HG02588 (cell line): ENCODE data around the gene CRISP2.

Experiments used
- ATAC-seq: cut with Tn5 transposase; IDR thresholded peaks from one replicate; pipeline ENCODE4 v1.9.1; 2021; ENCODE audit warnings: mild to moderate bottlenecking, moderate library complexity; ENCODE audit not compliant: unreplicated experiment

Gene CRISP2

DNA sequence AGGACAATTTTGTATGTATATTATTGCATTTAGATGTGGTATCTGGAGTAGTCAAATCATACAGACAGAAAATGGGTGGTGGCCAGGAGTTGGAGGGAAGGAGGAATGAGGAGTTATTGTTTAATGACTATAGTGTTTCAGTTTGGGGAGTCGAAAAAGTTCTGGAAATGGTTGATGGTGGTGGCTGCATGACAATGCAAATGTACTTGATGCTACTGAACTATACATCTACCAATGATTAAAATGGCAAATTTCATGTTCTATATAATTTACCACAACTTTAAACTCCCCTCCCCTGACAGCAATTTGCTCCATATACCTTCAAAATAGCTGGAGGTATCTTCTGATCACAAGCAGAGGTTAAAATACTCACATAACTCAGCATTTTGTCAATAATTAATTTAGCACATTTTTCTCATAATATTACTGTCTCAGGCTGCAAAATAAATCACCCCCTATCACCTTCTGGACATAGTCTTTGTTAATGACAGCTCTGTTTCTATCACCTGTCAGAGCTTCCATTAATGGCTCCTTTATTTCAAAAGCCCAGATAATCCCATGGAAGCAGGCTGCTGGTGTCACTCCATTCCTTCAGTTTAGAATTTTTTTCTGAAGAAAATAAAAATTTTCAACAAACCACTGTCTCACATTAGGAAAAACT, 51.0 kb downstream of the CRISP2 start:
- ATAC-seq, result no peak

GRCh38 chr6:49653942-49654341, 59.4 kb downstream of the CRISP2 start:
- ATAC-seq, result no peak

- no peak for ATAC-seq
Observed at GRCh38 chr6:49653438-49653837, 59.9 kb downstream of the CRISP2 start.

- ATAC-seq, result no peak
Observed at GRCh38 chr6:49651239-49651638, 62.1 kb downstream of the CRISP2 start.

DNA sequence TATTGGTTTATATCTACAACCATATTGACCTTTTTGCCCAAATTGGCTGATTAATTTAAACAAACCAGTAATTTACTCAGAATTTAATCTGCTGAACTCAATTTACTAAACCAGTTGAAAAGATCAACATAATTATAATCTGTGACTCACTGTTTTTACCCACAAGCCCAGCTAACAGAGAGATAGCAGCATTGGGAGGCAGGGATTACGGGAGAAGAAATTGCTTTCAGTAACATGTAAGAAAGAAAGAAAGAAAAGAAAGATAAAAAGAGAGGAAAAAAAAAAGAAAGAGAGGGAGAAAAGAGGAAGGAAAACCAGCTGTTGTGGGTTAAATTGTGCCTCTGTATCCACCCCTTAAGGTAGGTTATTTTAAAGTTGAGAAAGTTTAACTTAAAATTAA, 63.4 kb downstream of the CRISP2 start:
- no peak for ATAC-seq

- ATAC-seq, result no peak
Observed at GRCh38 chr6:49648036-49648435, 65.3 kb downstream of the CRISP2 start.

DNA sequence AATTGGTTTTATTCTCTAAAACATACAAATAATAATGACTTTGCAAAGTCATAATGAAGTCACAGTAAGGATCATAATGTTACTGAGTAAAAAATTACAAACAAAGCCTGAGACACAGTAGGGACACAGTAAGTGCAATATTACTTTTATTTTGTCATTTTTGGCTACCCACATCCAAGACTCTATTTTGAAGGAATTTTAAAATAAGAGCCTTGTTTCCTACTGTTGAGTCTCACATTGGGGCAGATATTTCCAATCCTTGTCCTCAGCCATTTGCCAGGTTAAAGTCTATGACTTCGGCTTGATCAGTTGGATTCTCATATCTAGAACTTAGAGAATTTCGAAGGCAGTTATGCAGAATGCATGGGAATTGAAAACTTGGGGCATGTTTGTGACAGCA, 65.9 kb downstream of the CRISP2 start:
- ATAC-seq, result no peak

DNA sequence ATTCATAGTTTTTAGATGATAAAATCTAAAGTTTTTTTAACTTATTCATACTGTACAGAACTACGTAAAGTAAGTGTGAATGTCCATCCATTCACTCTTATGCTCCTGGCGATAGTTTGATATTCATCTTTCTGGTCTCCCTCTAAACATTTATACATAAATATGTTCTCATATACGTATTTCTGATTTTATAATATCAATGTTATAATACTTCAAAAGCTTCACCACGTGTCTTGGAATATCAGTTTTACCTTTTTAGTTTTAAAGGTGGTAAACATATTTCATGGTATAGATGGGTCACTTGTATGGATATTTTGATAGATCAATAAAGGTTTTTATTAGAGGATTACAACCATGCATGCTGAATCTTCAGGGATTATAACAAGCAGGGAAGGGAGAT, 66.4 kb downstream of the CRISP2 start:
- ATAC-seq, result no peak

DNA sequence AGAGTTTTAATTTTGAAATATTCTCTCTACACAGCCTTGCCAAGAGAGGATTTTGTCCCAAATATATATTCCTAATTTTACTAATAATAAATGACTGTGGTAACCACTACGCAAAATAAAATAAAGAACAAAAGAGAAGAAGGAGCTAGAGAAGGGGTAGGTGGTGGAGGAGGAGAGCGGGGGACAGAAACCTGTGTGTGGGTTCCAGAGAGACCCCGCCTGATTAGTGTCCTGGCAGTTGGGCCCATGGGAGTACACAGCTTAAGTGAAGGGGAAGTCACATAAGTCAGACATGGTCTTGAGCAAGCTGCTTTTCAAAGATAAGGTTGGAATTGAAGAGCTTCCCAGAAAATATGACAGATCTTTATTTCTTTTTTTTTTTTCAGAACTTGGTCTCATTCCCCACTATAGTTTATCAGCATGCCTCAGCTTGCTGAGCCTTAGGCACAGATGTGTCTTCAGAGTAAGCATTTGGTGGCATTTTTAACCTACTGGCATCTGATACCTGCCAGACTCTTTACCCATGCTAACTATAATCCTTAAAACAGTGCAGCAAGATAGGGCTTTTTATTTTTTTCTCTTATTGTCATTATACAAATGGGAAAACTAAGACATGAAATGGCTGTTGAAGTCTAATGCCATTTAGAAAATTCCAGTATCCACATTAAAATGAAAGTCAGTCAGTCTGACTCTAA, 67.1 kb downstream of the CRISP2 start:
- no peak for ATAC-seq

DNA sequence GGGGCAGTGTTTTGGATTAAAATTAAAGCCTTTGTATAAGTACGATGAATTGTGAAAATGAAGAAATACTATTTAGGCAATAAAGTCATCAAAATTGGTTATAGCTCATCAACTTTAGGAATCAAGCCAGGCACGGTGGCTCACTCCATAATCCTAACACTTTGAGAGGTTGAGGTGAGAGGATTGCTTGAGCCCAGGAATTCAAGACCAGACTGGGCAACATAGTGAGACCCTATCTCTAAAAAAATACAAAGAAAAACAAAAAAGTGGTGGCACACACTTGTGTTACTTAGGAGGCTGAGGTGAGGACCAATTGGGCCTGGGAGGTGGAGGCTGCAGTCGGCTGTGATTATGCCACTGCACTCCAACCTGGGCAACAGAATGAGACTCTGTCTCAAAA, 68.2 kb downstream of the CRISP2 start:
- no peak for ATAC-seq
